Astrocyte (in vitro differentiated cells and primary cell): ENCODE results near the gene OR1L6. TPM values are rescaled to one million over a fixed set of nuclear protein-coding genes. Genes with fewer than 3 reads are reported as not detected.

Experiments
- DNase-seq: peaks from one replicate; pipeline ENCODE4 v3.0.0-alpha.2; 2010; ENCODE audit warnings: low read depth
- FAIRE-seq: peaks from 2 replicates; lab custom pipeline; 2011; peaks lifted over from hg19 to GRCh38; lab: Jason Lieb, UNC
- H2AFZ ChIP-seq: 2 replicates; pipeline ENCODE4 v1.6.0; 2012; ENCODE audit warnings: low read depth, low read length, inconsistent platforms
- H3K27ac ChIP-seq: 2 replicates; pipeline ENCODE4 v1.5.1; 2011; ENCODE audit warnings: low read depth, low read length, inconsistent platforms
- H3K27me3 ChIP-seq: 2 replicates; pipeline ENCODE4 v1.6.0; 2011; ENCODE audit warnings: low read length, inconsistent platforms; ENCODE audit not compliant: insufficient read depth
- H3K36me3 ChIP-seq: 2 replicates; pipeline ENCODE4 v1.5.1; 2011; ENCODE audit warnings: low read length, inconsistent platforms; ENCODE audit not compliant: insufficient read depth
- H3K4me1 ChIP-seq: 2 replicates; pipeline ENCODE4 v1.5.1; 2011; ENCODE audit warnings: low read length, inconsistent platforms; ENCODE audit not compliant: insufficient read depth
- H3K4me2 ChIP-seq: 2 replicates; pipeline ENCODE4 v1.6.0; 2012; ENCODE audit warnings: low read length, inconsistent platforms
- H3K4me3 ChIP-seq: 2 replicates; pipeline ENCODE4 v1.5.1; 2011; ENCODE audit warnings: low read depth, mild to moderate bottlenecking, low read length, inconsistent platforms; ENCODE audit not compliant: insufficient read depth
- H3K79me2 ChIP-seq: 2 replicates; pipeline ENCODE4 v1.6.0; 2012; ENCODE audit warnings: mild to moderate bottlenecking, low read length, inconsistent platforms; ENCODE audit not compliant: insufficient read depth
- H3K9ac ChIP-seq: 2 replicates; pipeline ENCODE4 v1.6.0; 2012; ENCODE audit warnings: mild to moderate bottlenecking, low read length, inconsistent platforms
- H3K9me3 ChIP-seq: 2 replicates; pipeline ENCODE4 v1.5.1; 2012; ENCODE audit warnings: low read depth, mild to moderate bottlenecking, low read length, inconsistent platforms; ENCODE audit not compliant: insufficient read depth
- H4K20me1 ChIP-seq: 2 replicates; pipeline ENCODE4 v1.6.0; 2012; ENCODE audit warnings: low read length, inconsistent platforms; ENCODE audit not compliant: insufficient read depth
- H3K27ac Mint-ChIP-seq: one replicate; pipeline ENCODE4 v1.8.0; 2021; ENCODE audit warnings: mild to moderate bottlenecking, mixed read lengths; ENCODE audit not compliant: unreplicated experiment
- H3K27me3 Mint-ChIP-seq: one replicate; pipeline ENCODE4 v1.8.0; 2021; ENCODE audit warnings: low read depth, mixed read lengths; ENCODE audit not compliant: unreplicated experiment
- H3K36me3 Mint-ChIP-seq: one replicate; pipeline ENCODE4 v1.8.0; 2021; ENCODE audit warnings: low read depth, mixed read lengths; ENCODE audit not compliant: unreplicated experiment
- H3K4me1 Mint-ChIP-seq: one replicate; pipeline ENCODE4 v1.8.0; 2021; ENCODE audit warnings: low read depth, mixed read lengths; ENCODE audit not compliant: unreplicated experiment
- H3K4me3 Mint-ChIP-seq: one replicate; pipeline ENCODE4 v1.8.0; 2021; ENCODE audit warnings: mild to moderate bottlenecking, moderate library complexity, mixed read lengths; ENCODE audit not compliant: unreplicated experiment
- H3K9me3 Mint-ChIP-seq: one replicate; pipeline ENCODE4 v1.8.0; 2021; ENCODE audit warnings: mild to moderate bottlenecking, mixed read lengths; ENCODE audit not compliant: unreplicated experiment
- EZH2 ChIP-seq: IDR thresholded peaks from 2 replicates; pipeline ENCODE4 v1.6.1; 2012; ENCODE audit warnings: mild to moderate bottlenecking, low read length, inconsistent platforms; ENCODE audit not compliant: insufficient read depth
- total RNA-seq: library from RNA; stranded (reverse); gene quantifications from 2 replicates; pipeline ENCODE4 v1.2.1, GENCODE V29; 2021
- TF ChIP-seq, protein P1 (sequence below): IDR thresholded peaks from 2 replicates; pipeline ENCODE4 v1.5.1; 2011; ENCODE audit warnings: low read depth, mild to moderate bottlenecking, inconsistent platforms, low read length, moderate library complexity; ENCODE audit not compliant: insufficient read depth

Gene OR1L6
- total RNA-seq, 1 donor from 2014 or later, result not detected

GRCh38 chr9:122789256-122790046 is 47.3 kb downstream of the OR1L6 start:
- H3K4me2 ChIP-seq, result no peak overlapping the region
- Mint-ChIP-seq H3K9me3 (peaks cover 13% of the 10 kb centered on the region), H3K27me3 (peaks cover 13% of the 10 kb centered on the region), H3K4me3 (no peak overlapping the region), H3K4me1 (no peaks in the 10 kb centered on the region), H3K36me3 (no peaks in the 10 kb centered on the region), H3K27ac (no peak overlapping the region)
- H3K27me3 ChIP-seq, result no peaks in the 10 kb centered on the region
- H3K4me3 ChIP-seq, result no peak overlapping the region
- DNase-seq, result no peak
- FAIRE-seq, result no peak
- no peak overlapping the region for H3K27ac ChIP-seq
- no peaks in the 10 kb centered on the region for H3K9me3 ChIP-seq
- H2AFZ ChIP-seq, result no peak overlapping the region
- no peak overlapping the region for H3K9ac ChIP-seq
- TF ChIP-seq EZH2, result no peak
- TF ChIP-seq, protein P1, sequence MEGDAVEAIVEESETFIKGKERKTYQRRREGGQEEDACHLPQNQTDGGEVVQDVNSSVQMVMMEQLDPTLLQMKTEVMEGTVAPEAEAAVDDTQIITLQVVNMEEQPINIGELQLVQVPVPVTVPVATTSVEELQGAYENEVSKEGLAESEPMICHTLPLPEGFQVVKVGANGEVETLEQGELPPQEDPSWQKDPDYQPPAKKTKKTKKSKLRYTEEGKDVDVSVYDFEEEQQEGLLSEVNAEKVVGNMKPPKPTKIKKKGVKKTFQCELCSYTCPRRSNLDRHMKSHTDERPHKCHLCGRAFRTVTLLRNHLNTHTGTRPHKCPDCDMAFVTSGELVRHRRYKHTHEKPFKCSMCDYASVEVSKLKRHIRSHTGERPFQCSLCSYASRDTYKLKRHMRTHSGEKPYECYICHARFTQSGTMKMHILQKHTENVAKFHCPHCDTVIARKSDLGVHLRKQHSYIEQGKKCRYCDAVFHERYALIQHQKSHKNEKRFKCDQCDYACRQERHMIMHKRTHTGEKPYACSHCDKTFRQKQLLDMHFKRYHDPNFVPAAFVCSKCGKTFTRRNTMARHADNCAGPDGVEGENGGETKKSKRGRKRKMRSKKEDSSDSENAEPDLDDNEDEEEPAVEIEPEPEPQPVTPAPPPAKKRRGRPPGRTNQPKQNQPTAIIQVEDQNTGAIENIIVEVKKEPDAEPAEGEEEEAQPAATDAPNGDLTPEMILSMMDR, result no peak
- H4K20me1 ChIP-seq, result no peaks in the 10 kb centered on the region
- H3K36me3 ChIP-seq, result no peaks in the 10 kb centered on the region
- H3K79me2 ChIP-seq, result no peaks in the 10 kb centered on the region
- no peaks in the 10 kb centered on the region for H3K4me1 ChIP-seq

GRCh38 chr9:122791872-122792669 is 50.0 kb downstream of the OR1L6 start:
- H3K27ac Mint-ChIP-seq, result no peak overlapping the region
- Histone ChIP-seq H3K4me2 (no peak overlapping the region), H3K36me3 (no peaks in the 10 kb centered on the region), H3K4me1 (no peaks in the 10 kb centered on the region), H3K27me3 (no peaks in the 10 kb centered on the region), H2AFZ (no peak overlapping the region), H3K9ac (no peak overlapping the region), H3K4me3 (no peak overlapping the region), H3K79me2 (no peaks in the 10 kb centered on the region), H3K9me3 (no peaks in the 10 kb centered on the region), H3K27ac (no peak overlapping the region), H4K20me1 (no peaks in the 10 kb centered on the region)
- H3K4me1 Mint-ChIP-seq, result no peaks in the 10 kb centered on the region
- no peak for FAIRE-seq
- DNase-seq, result no peak
- no peaks in the 10 kb centered on the region for H3K36me3 Mint-ChIP-seq
- peaks cover 21% of the 10 kb centered on the region for H3K9me3 Mint-ChIP-seq
- TF ChIP-seq, protein P1, result no peak
- no peak for TF ChIP-seq EZH2
- peaks cover 20% of the 10 kb centered on the region for H3K27me3 Mint-ChIP-seq
- H3K4me3 Mint-ChIP-seq, result no peak overlapping the region
